HG03439 (cell line): Measurements from ENCODE around the gene PCK2.

Experiments used
- ATAC-seq: cut with Tn5 transposase; IDR thresholded peaks from one replicate; pipeline ENCODE4 v1.9.1; 2021; ENCODE audit warnings: mild to moderate bottlenecking, moderate library complexity; ENCODE audit not compliant: unreplicated experiment

PCK2 gene

DNA sequence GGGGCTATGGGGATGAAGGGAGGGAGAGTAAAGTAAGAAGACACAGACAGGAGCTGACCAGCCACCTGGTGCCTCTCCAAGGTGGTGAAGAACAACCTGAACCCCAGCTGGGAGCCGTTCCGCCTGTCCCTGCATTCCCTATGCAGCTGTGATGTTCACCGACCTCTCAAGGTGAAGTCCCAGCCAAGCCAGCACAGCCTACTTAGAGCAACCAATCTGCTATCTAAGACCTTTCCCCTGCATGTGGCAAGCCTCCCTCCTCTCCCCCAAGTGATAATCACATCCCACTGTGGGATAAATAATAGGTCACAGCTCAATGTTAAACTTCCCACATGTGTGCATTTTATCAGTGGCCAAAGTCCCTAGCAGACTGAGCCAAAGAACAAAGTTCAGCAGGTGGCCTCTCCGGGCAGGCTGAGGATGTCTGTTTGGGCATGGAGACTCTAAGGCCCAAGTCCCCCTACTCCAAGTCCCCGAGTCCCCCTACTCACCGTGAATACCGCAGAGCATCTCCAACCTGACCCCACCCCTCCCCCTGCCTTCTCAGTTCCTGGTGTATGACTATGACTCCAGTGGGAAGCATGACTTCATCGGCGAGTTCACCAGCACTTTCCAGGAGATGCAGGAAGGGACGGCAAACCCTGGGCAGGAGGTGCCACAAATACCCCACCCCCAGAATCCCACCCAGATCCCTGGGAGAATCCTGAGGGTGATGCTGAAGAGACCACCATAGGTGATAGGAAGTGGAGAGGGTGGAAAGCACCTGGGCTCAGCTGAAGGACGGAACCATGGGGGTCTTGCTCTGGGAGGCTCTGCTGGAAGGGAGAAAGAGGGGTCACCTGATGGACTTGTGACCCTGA, 19.3 kb upstream of the PCK2 start:
- ATAC-seq, result no peak

DNA sequence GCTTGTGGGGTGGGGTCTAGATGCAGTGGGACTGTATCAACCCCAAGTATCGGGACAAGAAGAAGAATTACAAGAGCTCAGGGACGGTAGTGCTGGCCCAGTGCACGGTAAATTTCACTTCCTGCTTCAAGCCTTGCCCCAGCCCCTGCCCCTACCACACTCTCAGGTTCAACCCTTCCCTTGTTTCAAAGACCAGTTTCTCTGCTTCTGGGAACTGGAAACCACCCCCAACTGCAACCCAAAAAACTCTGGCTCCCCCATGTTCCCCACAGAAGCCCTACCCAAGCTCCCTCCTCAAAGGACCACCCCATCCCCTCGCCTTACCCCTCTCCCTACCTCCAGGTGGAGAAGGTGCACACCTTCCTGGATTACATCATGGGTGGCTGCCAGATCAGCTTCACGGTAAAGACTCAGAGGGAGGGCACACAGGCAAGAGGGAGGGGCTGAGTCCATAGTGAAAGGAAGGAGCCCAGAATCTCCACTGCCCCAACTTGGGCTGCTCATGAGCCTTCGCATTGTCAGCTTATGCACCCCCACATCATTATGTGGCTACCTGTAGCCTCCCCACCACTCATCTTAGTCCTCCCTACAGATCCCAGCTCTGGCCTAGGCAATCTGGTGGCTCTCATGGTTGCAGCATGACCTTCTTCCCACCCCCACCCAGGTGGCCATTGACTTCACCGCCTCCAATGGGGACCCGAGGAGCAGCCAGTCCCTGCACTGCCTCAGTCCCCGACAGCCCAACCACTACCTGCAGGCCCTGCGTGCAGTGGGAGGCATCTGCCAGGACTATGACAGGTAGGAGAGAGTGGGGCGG, 18.4 kb upstream of the PCK2 start:
- ATAC-seq, result no peak

GRCh38 chr14:24076302-24076601, 17.9 kb upstream of the PCK2 start:
- ATAC-seq, result no peak

DNA sequence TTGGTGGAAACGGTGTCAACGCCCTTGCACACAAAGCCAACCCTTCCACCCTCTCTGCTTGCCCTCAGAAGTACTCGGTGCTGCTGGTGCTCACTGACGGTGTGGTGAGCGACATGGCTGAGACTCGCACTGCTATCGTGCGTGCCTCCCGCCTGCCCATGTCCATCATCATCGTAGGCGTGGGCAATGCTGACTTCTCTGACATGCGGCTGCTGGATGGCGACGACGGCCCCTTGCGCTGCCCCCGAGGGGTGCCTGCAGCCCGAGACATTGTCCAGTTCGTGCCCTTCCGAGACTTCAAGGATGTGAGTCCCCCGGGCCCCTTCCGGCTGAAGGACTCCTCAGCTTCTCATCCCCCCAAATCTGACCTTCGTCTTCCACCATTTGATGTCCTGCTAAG, 17.0 kb upstream of the PCK2 start:
- no peak for ATAC-seq

DNA sequence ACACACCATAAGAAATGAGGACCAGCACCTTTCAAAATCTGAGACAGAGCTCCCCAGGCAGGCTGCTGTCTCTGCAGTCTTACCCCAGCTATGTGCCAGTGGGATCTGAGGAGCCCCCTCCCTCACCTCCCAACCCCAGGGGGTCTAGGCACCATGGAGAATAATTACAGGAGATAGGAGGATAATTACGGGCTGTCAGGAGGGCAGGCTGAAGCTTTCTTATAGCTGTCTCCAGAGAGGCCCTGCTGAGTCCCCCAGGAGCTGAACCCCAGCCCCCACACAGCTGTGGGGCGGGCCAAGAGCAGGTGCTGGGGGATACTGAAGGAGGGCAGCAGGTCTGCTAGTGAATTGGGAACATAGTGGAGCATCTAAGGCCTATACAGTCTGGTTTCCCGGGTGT, 16.0 kb upstream of the PCK2 start:
- ATAC-seq, result no peak

DNA sequence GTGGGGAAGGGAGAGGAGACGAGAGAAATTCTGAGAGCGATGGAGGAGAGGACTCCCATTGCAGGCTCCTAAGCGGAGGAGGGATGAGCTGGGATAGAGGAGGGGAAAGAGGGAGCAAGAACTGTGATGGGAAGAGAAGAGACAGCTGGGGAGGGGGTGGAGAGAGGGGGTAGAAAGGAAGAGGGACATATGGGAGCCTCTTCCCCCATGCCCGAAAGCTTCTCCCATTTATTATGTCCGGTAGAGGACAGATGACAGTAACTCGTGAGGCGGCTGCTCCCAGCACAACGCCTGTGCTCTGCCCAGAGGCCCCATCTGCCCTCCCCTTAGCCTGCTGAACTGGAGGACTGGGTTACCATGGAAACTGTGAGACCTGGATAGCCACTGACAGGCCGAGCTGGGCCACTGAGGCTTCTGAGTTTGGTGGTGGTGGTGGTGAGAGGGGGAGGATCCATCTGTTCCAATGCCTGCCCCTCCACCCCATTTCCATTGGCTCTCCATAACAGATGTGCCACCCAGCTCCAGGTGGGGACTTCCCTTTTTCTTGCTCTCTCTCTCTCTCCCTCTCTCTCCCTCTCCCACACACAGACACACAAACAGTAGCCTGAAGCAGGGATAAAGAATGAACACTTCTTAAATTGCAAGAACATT, 14.5 kb upstream of the PCK2 start:
- ATAC-seq, result no peak

DNA sequence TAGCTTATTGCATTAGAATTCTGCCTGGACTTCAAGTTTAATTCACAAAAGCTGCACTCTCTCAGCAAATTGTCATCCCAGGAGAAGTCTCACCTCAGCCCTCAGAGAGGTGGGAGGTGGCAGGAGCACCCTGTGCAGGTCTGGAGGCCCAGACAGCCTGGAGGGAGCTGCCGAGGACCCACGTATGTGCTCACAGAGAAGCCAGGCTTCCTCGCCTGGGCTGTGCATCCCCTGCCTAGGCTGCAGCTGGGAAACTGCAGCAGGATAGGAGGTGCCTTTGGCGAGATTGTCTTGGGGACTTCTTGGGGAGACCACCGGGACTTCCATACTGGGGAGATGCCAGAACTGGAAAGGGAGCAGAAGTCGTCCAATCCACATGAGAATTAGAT, 14.0 kb upstream of the PCK2 start:
- ATAC-seq, result no peak

GRCh38 chr14:24080888-24081738, 13.0 kb upstream of the PCK2 start:
- peak; percentile 84 for ATAC-seq

DNA sequence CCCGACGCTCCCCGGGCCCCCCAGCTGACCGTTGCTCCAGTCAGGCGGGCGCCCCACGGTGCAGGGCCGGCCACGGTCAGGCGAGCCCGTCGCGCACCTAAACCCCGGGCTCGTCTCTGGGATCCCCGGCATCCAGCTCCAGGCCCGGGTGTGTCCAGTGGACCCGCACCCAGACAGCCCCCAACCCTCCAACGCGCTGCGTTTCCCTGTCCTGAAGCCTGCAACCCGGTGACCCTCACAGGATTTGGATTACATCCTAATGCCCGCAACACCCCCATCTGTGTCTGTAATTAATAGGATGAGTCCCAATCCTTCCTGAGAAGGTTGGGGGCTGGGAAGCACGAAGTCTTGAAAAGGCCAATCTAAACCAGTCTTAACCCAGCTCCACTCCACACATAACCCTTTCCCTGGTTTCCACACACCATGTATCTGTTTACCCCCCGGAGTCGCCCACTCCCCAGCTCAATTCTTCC, 12.3 kb upstream of the PCK2 start:
- ATAC-seq, result no peak

- no peak for ATAC-seq
Measured at GRCh38 chr14:24082411-24083080, 11.6 kb upstream of the PCK2 start.

DNA sequence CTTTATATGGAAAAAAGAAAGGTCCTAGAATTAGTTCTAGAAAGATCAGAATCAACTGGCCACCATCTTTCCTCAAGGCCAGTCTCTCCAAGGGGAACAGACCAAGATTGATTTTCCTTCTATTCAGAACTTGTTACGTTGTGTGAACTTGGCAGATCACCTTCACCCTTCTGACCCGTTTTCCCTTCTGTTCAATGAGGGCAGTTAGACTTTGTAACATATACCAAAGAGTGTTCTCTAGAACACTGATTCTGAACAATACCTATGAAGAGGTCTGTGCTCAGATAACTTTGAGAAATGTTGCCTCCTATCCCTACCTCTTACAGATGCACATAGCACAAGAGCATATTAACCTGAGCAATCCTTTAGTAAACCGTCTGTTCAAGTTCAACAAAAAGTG, 10.6 kb upstream of the PCK2 start:
- no peak for ATAC-seq

DNA sequence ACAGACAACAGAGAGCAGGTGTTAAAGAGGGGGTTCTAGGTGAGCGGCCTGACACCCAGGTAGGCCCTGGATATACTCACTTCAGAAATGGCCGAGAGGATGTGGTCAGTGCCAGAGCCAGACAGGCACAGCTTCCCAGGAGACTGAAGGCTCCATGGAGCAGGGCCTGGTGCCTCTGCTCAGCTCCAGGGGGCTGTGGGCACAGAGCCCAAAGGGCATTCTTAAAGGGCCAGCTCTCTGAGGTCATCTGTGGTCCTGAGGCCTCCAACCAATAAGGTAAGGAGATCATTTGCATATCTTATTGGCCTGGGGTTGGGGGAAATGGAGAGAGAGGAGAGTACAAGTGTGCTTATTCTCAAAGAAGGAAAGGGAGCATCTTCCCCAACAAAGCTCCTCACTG, 9.7 kb upstream of the PCK2 start:
- no peak for ATAC-seq

DNA sequence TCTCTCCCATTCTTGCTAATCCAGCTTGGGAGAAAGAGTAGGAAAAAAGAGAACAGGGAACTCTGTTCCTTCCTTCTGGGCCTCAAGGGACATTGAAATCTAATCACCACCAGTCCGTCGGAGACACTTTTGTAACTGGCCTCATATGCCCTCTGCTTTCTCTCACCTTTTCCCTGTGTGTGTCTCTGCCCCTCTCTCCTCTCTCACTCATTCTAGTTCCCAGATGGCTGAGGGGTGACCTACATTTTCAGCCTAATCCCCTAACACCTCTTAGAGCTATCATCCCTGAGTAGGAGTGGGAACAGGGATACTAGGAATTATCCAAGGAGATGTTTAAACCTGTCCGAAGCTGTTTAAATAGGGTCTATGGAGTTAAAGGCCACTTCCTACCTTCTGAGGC, 8.9 kb upstream of the PCK2 start:
- no peak for ATAC-seq

GRCh38 chr14:24086193-24086955, 7.7 kb upstream of the PCK2 start:
- no peak for ATAC-seq

- no peak for ATAC-seq
Measured at GRCh38 chr14:24087004-24087403, 7.1 kb upstream of the PCK2 start.

DNA sequence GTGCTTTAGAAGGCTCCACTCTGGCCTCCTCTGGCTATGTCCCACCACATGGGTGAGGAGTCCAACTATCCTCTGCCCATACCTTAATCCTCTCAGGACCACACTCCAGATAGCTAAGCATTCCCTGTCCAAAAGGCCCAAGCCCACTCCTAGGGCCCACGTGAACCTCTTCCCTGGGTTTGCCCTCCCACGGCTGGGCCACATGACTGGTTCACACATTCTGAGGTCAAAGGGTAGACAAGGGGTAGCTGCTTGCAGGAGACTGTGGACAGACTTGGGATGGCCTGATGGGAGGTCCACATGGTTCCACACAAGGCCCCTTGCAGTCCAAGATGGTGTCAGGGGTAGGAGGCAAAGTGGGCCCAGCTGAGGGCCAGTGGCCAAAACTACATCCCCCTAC, 6.0 kb upstream of the PCK2 start:
- no peak for ATAC-seq

DNA sequence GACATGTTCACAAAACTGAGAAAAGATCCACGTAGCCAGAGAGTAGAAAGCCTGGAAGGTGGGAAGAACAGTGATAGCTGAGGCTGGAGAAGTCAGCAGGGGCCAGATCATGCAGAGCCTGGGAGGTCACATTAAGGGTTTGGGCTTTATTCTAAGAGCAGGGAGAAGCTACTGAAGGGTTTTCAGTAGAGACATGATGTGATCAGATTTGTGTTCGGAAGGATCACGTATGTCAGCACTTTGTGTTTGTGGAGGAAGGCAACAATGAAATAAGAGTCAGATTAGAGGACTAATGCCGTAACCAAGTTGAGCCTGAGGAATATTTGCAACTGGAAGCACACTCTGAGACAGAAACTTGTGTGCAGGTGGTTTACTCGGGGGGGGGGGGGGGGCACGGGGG, 4.2 kb upstream of the PCK2 start:
- ATAC-seq, result no peak

DNA sequence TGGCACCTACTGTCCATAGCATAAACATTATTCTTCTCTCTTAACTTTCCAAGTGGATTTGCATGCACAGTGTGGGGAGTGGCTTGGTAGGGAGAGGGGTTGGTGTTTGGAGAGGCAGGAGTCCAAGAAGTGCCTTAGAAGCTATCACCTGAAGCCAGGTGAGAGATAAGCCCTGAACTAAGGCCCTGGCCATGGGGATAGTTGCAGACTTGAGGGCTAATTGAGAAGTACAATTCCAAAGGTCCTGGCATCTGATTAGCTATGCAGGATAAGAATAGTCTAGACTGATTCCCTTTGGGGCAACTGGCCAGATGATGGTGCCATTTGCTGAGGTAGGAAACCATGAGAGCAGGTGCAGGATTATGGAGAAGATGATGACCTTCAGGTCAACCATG, 2.0 kb upstream of the PCK2 start:
- no peak for ATAC-seq

DNA sequence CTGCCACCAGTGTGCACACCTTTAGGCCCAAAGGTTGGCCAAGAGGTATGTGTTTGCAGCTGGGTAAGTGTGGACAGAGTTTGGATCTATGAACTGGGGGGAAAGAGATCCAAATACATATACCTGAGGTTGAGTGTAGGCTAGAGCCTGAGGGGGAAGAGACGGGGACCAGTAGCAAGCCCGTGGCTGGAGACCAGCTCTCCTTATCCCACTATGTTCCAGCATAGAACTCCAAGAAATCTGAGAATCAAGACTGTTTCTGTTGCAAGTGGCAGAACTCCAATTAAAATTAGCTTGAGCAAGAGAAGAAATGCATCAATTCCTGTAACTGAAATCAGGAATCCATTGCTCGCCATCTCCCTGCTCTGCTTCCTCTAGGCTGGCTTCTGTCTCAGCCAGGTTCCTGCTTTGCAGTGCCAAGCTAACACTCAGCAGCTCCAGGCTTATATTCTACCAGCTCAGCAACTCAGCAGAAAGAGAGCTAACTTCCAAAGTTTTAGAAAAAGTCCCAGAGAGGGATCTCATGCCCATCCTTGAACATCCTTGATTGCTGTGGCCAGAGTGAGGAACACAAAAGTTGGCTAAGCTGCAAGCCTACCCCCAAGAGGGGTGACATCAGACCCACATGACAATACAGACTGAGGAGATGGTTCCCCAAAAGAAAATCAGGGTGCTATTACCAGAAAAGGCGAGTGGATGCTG, 1.5 kb upstream of the PCK2 start:
- no peak for ATAC-seq
